ENCODE results near the gene SLC22A12. TPM values are rescaled to one million over a fixed set of nuclear protein-coding genes. Genes with fewer than 3 reads are reported as not detected.

Gene SLC22A12
- total RNA-seq, 1 experiment from 2014 or later, result not detected

DNA sequence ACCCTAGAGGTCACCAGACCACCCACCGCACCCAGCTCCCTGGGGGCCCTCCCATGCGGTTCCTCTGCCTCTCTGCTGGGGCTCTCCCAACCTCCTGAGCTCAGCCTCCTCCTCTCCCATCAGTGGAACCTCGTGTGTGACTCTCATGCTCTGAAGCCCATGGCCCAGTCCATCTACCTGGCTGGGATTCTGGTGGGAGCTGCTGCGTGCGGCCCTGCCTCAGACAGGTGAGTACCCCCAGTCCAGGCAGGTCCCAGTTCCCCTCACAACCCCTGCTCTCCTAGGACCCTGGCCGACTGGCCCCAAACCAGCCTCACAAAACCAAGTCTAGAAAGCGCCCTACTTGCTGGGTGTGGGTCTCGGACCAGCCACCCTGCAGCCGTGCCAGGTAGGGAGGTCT lies 1.6 kb downstream of the SLC22A12 start:
- no peak overlapping the region for H3K27ac ChIP-seq (ENCODE audit: low read length)
- H3K4me1 ChIP-seq (ENCODE audit: insufficient read depth, low read length), result no peaks in the 10 kb centered on the region
- intact Hi-C loops (cut with micrococcal nuclease), result no loop called here
- no peaks in the 10 kb centered on the region for H3K36me3 ChIP-seq (ENCODE audit: low read depth, low read length)
- H3K4me3 ChIP-seq (ENCODE audit: low read length), result no peak overlapping the region
- no peaks in the 10 kb centered on the region for H3F3A ChIP-seq (ENCODE audit: low read length, unreplicated experiment)
- no peak overlapping the region for H2AFZ ChIP-seq (ENCODE audit: low read length)
- no TSS peak for BruUV-seq (replicated peaks)
- no peaks in the 10 kb centered on the region for H4K20me1 ChIP-seq (ENCODE audit: low read length)
- no peaks in the 10 kb centered on the region for H3K79me2 ChIP-seq (ENCODE audit: low read length)
- DNase-seq, result no peak
- peaks cover 3% of the 10 kb centered on the region; the same call in 1 of the 2 replicates for H3K9me3 ChIP-seq (ENCODE audit: low read length)
- TF ChIP-seq EZH2 (IDR thresholded peaks at IDR 0.05; ENCODE audit: low read length, unreplicated experiment) (no peak), EZH2phosphoT487 (IDR thresholded peaks at IDR 0.05; ENCODE audit: borderline replicate concordance, low read length) (no peak)
- TF ChIP-seq, protein P1, sequence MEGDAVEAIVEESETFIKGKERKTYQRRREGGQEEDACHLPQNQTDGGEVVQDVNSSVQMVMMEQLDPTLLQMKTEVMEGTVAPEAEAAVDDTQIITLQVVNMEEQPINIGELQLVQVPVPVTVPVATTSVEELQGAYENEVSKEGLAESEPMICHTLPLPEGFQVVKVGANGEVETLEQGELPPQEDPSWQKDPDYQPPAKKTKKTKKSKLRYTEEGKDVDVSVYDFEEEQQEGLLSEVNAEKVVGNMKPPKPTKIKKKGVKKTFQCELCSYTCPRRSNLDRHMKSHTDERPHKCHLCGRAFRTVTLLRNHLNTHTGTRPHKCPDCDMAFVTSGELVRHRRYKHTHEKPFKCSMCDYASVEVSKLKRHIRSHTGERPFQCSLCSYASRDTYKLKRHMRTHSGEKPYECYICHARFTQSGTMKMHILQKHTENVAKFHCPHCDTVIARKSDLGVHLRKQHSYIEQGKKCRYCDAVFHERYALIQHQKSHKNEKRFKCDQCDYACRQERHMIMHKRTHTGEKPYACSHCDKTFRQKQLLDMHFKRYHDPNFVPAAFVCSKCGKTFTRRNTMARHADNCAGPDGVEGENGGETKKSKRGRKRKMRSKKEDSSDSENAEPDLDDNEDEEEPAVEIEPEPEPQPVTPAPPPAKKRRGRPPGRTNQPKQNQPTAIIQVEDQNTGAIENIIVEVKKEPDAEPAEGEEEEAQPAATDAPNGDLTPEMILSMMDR (conservative IDR thresholded peaks at IDR 0.05; ENCODE audit: low read depth, low read length), result no peak
- ATAC-seq, result no peak
- H3K4me2 ChIP-seq (ENCODE audit: low read length), result no peak overlapping the region
- POLR2A ChIA-PET (ENCODE audit: unreplicated experiment), result no interaction called here
- H3K27me3 ChIP-seq (ENCODE audit: low read length), result no peaks in the 10 kb centered on the region; the same call in 1 of the 2 replicates
- H3K9ac ChIP-seq (ENCODE audit: low read length), result no peak overlapping the region
- no peaks in the 10 kb centered on the region for H3K9me2 ChIP-seq (replicated peaks; ENCODE audit: low read length)
- CTCF ChIA-PET, result no interaction called here

DNA sequence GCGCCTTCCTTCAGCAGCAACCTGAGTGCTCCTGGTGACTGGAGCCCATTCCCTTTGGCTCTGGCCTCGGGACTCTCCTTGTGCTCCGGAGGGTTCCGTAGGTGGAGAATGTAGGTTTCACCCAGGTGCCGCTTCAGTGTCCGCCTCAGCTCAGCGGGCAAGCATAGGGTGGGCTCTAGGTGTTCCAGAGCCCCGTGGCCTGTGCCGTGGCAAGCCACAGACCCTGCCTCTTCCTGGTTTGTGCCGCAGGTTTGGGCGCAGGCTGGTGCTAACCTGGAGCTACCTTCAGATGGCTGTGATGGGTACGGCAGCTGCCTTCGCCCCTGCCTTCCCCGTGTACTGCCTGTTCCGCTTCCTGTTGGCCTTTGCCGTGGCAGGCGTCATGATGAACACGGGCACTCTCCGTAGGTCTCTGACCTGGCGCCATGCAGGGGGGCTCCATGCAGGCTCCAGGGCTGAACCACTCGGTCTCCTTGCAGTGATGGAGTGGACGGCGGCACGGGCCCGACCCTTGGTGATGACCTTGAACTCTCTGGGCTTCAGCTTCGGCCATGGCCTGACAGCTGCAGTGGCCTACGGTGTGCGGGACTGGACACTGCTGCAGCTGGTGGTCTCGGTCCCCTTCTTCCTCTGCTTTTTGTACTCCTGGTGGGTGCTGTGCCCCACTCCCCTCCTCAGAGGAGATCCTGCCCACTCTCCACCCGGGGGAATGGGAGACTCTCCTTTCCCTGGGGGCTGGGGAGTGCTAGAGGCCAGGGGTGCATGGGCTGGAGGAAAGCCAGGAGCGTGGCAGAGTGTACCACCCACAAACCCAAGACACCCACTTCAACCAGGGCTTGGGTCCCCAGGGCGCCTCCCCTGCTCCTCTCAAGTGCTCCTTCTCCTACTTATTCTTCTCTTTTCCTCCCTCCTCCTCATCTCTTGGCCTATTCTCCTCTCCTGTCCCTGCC lies 2.4 kb downstream of the SLC22A12 start:
- no peaks in the 10 kb centered on the region for H3K36me3 ChIP-seq (ENCODE audit: low read depth, low read length)
- H3K27me3 ChIP-seq (ENCODE audit: low read length), result no peaks in the 10 kb centered on the region; the same call in 1 of the 2 replicates
- no peaks in the 10 kb centered on the region for H3K9me2 ChIP-seq (replicated peaks; ENCODE audit: low read length)
- no peak overlapping the region for H3K4me2 ChIP-seq (ENCODE audit: low read length)
- ChIA-PET POLR2A (ENCODE audit: unreplicated experiment) (no interaction called here), CTCF (no interaction called here)
- ATAC-seq (no peak), DNase-seq (no peak)
- H2AFZ ChIP-seq (ENCODE audit: low read length), result no peak overlapping the region
- H3F3A ChIP-seq (ENCODE audit: low read length, unreplicated experiment), result no peaks in the 10 kb centered on the region
- H3K9me3 ChIP-seq (ENCODE audit: low read length), result peaks cover 3% of the 10 kb centered on the region; the same call in 1 of the 2 replicates
- H3K79me2 ChIP-seq (ENCODE audit: low read length), result no peaks in the 10 kb centered on the region
- H3K27ac ChIP-seq (ENCODE audit: low read length), result no peak overlapping the region
- no peaks in the 10 kb centered on the region for H4K20me1 ChIP-seq (ENCODE audit: low read length)
- TF ChIP-seq EZH2phosphoT487 (IDR thresholded peaks at IDR 0.05; ENCODE audit: borderline replicate concordance, low read length) (no peak), EZH2 (IDR thresholded peaks at IDR 0.05; ENCODE audit: low read length, unreplicated experiment) (no peak)
- TF ChIP-seq, protein P1 (conservative IDR thresholded peaks at IDR 0.05; ENCODE audit: low read depth, low read length), result no peak
- H3K4me1 ChIP-seq (ENCODE audit: insufficient read depth, low read length), result no peaks in the 10 kb centered on the region
- intact Hi-C loops (cut with micrococcal nuclease), result no loop called here
- no TSS peak for BruUV-seq (replicated peaks)
- no peak overlapping the region for H3K4me3 ChIP-seq (ENCODE audit: low read length)
- H3K9ac ChIP-seq (ENCODE audit: low read length), result no peak overlapping the region
